HEK293T (cell line): Measurements from ENCODE around the gene CHMP5.
"Not testable (repeated sequence)": the region's sequence is repeated elsewhere in the genome, so short reads cannot be mapped to it uniquely, and the experiment has no call there.

Experiments used
- CTCF ChIA-PET: fragments of 350-600 bp; formaldehyde crosslinking; extraction: SDS; loops from one replicate; lab custom pipeline; 2021; ENCODE audit warnings: antibody characterized with exemption, inconsistent platforms; lab: Yijun Ruan, JAX
- POLR2A ChIA-PET: fragments of 350-600 bp; formaldehyde crosslinking; extraction: SDS; loops from one replicate; lab custom pipeline; 2020; ENCODE audit warnings: antibody characterized with exemption, inconsistent platforms; lab: Yijun Ruan, JAX
- DNase-seq: peaks from one replicate; pipeline ENCODE4 v3.0.0; 2012; ENCODE audit warnings: mixed read lengths; ENCODE audit errors: extremely low spot score
- ARNT ChIP-seq: fragments of 450-650 bp; IDR thresholded peaks from 2 replicates; pipeline ENCODE4 v1.6.1; 2017; ENCODE audit warnings: mild to moderate bottlenecking
- BHLHE40 ChIP-seq: fragments of 450-650 bp; IDR thresholded peaks from 2 replicates; pipeline ENCODE4 v1.6.1; 2016; ENCODE audit warnings: mild to moderate bottlenecking, moderate library complexity, borderline replicate concordance
- CTBP1 ChIP-seq: fragments of 450-650 bp; IDR thresholded peaks from 2 replicates; pipeline ENCODE4 v1.6.1; 2016; ENCODE audit warnings: borderline replicate concordance
- ELF4 ChIP-seq: fragments of 450-650 bp; IDR thresholded peaks from 2 replicates; pipeline ENCODE4 v1.6.1; 2017; ENCODE audit warnings: antibody characterized with exemption
- FOXA1 ChIP-seq: fragments of 450-650 bp; IDR thresholded peaks from 2 replicates; pipeline ENCODE4 v1.6.1; 2016; ENCODE audit warnings: mild to moderate bottlenecking
- FOXK2 ChIP-seq: fragments of 450-650 bp; IDR thresholded peaks from 2 replicates; pipeline ENCODE4 v1.6.1; 2016; ENCODE audit warnings: mild to moderate bottlenecking
- FOXM1 ChIP-seq: fragments of 450-650 bp; IDR thresholded peaks from 2 replicates; pipeline ENCODE4 v1.6.1; 2017; ENCODE audit warnings: mild to moderate bottlenecking, borderline replicate concordance
- HDGF ChIP-seq: fragments of 450-650 bp; IDR thresholded peaks from 2 replicates; pipeline ENCODE4 v1.6.1; 2017; ENCODE audit warnings: antibody characterized with exemption, borderline replicate concordance
- L3MBTL2 ChIP-seq: fragments of 450-650 bp; conservative IDR thresholded peaks from 2 replicates; pipeline ENCODE4 v1.6.1; 2016; ENCODE audit warnings: mild to moderate bottlenecking
- LEF1 ChIP-seq: fragments of 450-650 bp; IDR thresholded peaks from 2 replicates; pipeline ENCODE4 v1.6.1; 2017; ENCODE audit warnings: mild to moderate bottlenecking, borderline replicate concordance
- NFRKB ChIP-seq: fragments of 450-650 bp; IDR thresholded peaks from 2 replicates; pipeline ENCODE4 v1.6.1; 2016; ENCODE audit warnings: mild to moderate bottlenecking, moderate library complexity
- SP1 ChIP-seq: fragments of 450-650 bp; IDR thresholded peaks from 2 replicates; pipeline ENCODE4 v1.6.1; 2017
- SUZ12 ChIP-seq: fragments of 450-650 bp; IDR thresholded peaks from 2 replicates; pipeline ENCODE4 v1.6.1; 2016; ENCODE audit warnings: mild to moderate bottlenecking
- TARDBP ChIP-seq: fragments of 450-650 bp; IDR thresholded peaks from 2 replicates; pipeline ENCODE4 v1.6.1; 2016
- ZNF384 ChIP-seq: fragments of 450-650 bp; IDR thresholded peaks from 2 replicates; pipeline ENCODE4 v1.6.1; 2016
- TF ChIP-seq, protein P1 (sequence below): fragments of 450-650 bp; IDR thresholded peaks from 2 replicates; pipeline ENCODE4 v1.6.1; 2016

CHMP5 gene

DNA sequence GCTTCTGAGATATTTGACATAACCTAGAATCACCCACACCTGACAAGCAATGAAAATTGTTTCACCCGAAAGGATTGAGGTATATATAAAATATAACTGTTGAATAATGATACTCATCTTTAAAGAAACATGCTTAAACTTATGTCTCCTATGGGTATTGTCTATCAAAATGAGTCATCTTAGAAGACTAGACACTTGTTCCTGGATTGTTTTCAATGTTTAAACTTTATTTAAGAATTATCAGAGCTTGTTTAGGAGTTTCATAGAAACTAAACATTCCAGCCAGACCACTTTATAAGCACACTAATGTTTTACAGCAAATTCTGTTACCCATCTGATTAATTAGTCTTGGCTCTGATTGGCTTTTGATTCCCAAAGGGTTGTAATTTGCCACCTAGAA, 45.1 kb downstream of the CHMP5 start:
- ChIA-PET CTCF (no interaction called here), POLR2A (interaction anchor here (0.9 kb wide), 1 partner anchor 20 kb away, joined by 3 read pairs; the partner anchor contains the start of gene NFX1)
- no peak for DNase-seq
- no peak for TF ChIP-seq CTBP1
- TF ChIP-seq, protein P1, sequence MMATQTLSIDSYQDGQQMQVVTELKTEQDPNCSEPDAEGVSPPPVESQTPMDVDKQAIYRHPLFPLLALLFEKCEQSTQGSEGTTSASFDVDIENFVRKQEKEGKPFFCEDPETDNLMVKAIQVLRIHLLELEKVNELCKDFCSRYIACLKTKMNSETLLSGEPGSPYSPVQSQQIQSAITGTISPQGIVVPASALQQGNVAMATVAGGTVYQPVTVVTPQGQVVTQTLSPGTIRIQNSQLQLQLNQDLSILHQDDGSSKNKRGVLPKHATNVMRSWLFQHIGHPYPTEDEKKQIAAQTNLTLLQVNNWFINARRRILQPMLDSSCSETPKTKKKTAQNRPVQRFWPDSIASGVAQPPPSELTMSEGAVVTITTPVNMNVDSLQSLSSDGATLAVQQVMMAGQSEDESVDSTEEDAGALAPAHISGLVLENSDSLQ = no peak
- TF ChIP-seq TARDBP = no peak
- TF ChIP-seq HDGF = no peak
- TF ChIP-seq ARNT = no peak
- no peak for TF ChIP-seq FOXA1
- no peak for TF ChIP-seq LEF1
- TF ChIP-seq L3MBTL2 = no peak

DNA sequence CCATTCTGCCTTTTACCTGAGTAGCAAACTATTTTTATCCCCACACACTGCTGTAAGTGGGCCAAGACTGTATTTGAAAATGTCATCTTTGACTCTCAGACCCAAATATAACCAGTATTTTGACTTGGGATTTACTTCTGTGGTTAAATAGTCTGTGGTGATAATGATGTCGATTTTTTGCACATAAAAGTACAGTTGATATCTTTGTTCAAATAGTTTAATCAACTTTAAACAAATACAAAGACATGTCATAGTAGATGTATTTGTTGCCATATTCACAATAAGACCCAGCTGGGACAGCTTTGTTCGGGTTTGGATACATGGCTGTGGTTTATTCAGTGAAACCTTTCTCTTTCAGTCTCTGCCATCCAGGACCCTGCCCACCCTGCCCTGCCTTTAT, 45.9 kb downstream of the CHMP5 start:
- CTCF ChIA-PET = no interaction called here
- no peak for TF ChIP-seq NFRKB
- TF ChIP-seq CTBP1 = no peak
- TF ChIP-seq FOXA1 = no peak
- no peak for TF ChIP-seq ARNT
- no peak for TF ChIP-seq SUZ12
- no peak for TF ChIP-seq BHLHE40
- no peak for TF ChIP-seq L3MBTL2
- TF ChIP-seq TARDBP = no peak
- TF ChIP-seq, protein P1 = no peak
- TF ChIP-seq ELF4 = no peak
- no peak for TF ChIP-seq HDGF
- TF ChIP-seq ZNF384 = no peak
- TF ChIP-seq SP1 = no peak
- no peak for TF ChIP-seq FOXM1
- TF ChIP-seq LEF1 = no peak
- TF ChIP-seq FOXK2 = no peak
- POLR2A ChIA-PET = no interaction called here
- no peak for DNase-seq

DNA sequence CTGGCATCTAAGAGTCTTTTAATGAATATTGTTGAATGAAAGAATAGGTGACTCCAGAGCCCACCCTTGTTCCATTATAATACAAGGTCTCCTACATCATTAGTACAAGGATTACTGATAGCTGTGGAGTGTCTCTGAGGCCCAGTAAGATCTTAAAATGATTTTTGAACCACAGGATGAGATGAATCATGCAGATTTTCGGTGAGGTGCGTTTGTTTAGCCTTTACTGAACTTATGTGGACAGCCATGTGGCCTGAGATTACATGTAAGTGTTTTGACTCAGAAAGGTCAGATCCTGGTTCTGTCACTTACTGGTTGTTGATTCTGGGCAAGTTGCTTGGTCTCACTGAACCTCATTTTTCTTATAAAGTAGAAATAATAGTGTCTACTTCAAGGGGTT, 47.1 kb downstream of the CHMP5 start:
- TF ChIP-seq L3MBTL2 = no peak
- no peak for TF ChIP-seq BHLHE40
- no peak for TF ChIP-seq HDGF
- no peak for TF ChIP-seq CTBP1
- no peak for TF ChIP-seq ARNT
- no peak for TF ChIP-seq SP1
- no peak for TF ChIP-seq TARDBP
- no peak for TF ChIP-seq ELF4
- TF ChIP-seq FOXK2 = no peak
- TF ChIP-seq LEF1 = no peak
- no peak for TF ChIP-seq NFRKB
- no peak for TF ChIP-seq FOXA1
- TF ChIP-seq, protein P1 = no peak
- no peak for TF ChIP-seq ZNF384
- no peak for TF ChIP-seq FOXM1
- TF ChIP-seq SUZ12 = no peak
- POLR2A ChIA-PET = interaction anchor here (1.6 kb wide), 1 partner anchor 22 kb away, joined by 5 read pairs; the partner anchor contains the start of gene NFX1
- CTCF ChIA-PET = no interaction called here
- DNase-seq = no peak

DNA sequence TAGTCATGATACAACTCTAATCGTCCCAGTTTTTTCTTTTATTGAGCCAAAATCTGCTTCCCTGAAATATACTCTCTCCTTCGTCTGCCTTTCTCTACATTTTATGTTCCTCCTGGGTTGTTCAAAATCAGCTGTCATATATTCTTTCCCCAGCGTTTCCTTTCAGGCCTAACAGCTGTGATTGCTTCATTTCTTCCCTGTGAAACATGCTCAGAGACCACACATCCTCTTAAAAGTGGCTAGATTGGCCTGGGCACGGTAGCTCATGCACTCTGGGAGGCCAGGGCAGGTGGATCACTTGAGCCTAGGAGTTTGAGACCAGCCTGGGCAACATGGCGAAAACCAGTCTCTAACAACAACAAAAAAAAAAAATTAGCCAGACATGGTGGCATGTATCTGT, 50.5 kb downstream of the CHMP5 start:
- POLR2A ChIA-PET = interaction anchor here (0.8 kb wide), 1 partner anchor 25 kb away, joined by 3 read pairs; the partner anchor contains the start of gene NFX1
- CTCF ChIA-PET = no interaction called here
- TF ChIP-seq SP1 (no peak), TARDBP (no peak), SUZ12 (no peak), NFRKB (no peak), BHLHE40 (no peak), ARNT (no peak), FOXM1 (no peak), FOXA1 (no peak), ELF4 (no peak), L3MBTL2 (no peak), LEF1 (no peak), CTBP1 (no peak), ZNF384 (no peak), HDGF (no peak)
- TF ChIP-seq, protein P1 = no peak
- DNase-seq = no peak

DNA sequence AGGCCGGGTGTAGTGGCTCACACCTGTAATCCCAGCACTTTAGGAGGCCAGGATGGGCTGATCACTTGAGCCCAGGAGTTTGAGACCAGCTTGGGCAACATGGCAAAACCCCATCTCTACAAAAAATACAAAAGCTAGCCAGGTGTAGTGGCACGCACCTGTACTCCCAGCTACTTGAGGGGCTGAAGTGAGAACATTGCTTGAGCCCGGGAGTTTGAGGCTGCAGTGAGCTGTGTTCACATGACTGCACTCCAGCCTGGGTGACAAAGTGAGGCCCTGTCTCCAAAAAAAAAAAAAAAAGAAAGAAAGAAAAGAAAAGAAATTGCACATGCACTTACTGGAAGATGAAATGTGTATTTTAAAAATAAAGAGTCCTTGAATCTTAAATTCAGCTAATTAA, 52.3 kb downstream of the CHMP5 start:
- DNase-seq, POLR2A ChIA-PET: not testable (repeated sequence)
- CTCF ChIA-PET = interaction anchor here (0.7 kb wide), 1 partner anchor 204 kb away, joined by 4 read pairs; no protein-coding TSS in a partner anchor

DNA sequence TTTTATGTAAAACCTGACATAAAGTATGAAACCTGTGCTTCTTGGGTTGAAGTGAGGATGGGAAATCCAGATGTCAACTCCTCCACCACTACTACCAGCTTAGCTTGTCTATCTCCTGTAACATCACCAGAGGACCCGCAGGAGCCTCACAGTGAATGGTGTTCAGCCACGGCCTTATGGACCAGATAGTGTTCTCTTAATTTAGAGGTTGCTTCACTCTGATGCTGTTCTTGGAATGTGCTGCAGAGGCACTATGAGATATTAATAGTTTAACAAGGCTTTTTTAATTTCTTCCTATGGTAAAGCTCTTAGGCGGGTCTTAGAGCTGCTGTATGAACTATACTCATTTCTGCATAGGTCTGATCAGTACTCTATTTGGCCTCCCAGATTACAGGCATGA, 53.4 kb downstream of the CHMP5 start:
- POLR2A ChIA-PET = no interaction called here
- TF ChIP-seq FOXK2 (no peak), BHLHE40 (no peak)
- DNase-seq = no peak
- CTCF ChIA-PET = no interaction called here
